NCI-H146 treated with DMSO at 0.1 percent for 48 hours (cell line): ENCODE data around the gene NHSL2.

Experiments used
- DNase-seq: peaks from one replicate; lab custom pipeline; 2025; ENCODE audit not compliant: unreplicated experiment; lab: John Stamatoyannopoulos, UW

Gene NHSL2

GRCh38 chrX:71989768-71990426, 79.3 kb downstream of the NHSL2 start:
- no peak for DNase-seq

GRCh38 chrX:71990518-71990917, 79.9 kb downstream of the NHSL2 start:
- DNase-seq, result no peak

GRCh38 chrX:71991164-71991563, 80.5 kb downstream of the NHSL2 start:
- no peak for DNase-seq

GRCh38 chrX:71992711-71993110, 82.1 kb downstream of the NHSL2 start:
- DNase-seq, result no peak

- DNase-seq, result no peak
Measured at GRCh38 chrX:71993371-71993770, 82.7 kb downstream of the NHSL2 start.

DNA sequence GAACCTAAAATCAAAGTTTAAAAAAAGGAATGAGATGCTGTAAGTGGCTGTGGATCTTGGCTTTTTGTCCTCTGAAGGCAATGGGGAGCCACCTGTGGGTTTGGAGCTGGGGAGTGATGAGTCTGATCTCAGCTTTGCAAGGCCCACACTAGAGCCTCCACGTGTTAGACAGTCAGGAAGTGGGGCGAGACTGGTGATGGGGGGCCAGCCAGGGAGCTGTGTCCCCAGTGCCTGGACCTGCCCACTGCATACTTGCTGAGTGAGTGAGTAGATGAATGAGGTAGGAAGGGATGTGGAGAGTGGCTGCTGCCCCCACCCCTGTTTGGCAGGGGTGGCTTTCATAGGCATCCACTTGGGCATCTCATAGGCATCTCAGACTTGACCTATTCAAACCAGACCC, 84.0 kb downstream of the NHSL2 start:
- DNase-seq, result no peak

DNA sequence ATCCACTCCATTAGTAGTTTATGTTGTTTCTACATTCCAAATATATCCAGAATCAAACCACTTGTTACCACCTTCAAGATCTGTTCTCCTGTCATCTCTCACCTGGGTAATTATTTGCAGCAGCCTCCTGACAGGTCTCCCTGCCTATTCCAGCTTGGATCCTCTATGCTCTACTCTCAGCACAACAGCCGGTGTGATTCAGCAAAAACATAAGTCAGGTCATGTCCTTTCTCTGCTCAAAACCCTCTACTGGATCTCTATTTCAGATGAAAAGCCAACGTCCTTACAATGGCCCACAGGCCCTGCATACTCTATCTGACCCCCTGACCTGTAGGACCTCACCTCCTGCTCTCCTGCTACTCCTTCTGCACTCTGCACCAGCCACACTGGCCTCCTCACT, 84.5 kb downstream of the NHSL2 start:
- DNase-seq, result no peak

DNA sequence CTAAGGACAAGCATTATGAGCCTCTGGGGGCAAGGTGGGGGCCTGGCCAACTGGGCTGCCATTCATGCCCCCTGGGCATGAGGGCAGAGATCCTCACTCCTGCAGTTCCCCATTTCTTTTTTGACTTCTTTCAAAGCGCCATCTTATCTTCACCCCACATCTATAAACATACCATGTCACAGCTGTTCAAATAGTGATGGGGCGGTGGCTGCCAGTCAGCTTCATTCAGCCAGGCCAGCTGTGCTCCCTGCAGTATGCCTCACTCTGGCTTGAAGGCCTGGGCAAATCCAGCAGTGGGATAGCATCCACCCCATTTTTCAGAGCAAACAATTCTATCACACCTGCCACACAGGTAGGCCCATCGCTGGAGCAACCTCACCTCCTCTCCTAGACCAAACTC, 85.5 kb downstream of the NHSL2 start:
- DNase-seq, result no peak

DNA sequence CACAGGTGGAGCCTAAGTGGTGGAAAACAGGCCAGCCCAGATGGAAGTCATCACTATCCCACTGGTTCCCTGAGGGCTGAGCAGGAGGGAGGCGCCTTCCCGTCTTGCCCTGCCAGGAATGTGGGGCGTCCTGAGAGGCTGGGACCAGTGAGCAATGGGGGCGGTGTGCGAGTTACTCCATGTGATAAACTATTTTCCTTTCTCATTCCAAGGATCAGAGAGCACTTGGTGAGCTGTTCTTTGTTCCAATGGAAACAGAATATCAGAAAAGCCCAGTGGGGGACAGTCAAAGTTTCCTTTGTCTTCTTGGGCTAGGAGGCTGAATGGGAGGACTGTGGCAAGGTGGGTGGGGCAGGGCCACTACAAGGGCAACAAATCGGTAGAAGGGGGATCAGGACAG, 86.2 kb downstream of the NHSL2 start:
- DNase-seq, result no peak

DNA sequence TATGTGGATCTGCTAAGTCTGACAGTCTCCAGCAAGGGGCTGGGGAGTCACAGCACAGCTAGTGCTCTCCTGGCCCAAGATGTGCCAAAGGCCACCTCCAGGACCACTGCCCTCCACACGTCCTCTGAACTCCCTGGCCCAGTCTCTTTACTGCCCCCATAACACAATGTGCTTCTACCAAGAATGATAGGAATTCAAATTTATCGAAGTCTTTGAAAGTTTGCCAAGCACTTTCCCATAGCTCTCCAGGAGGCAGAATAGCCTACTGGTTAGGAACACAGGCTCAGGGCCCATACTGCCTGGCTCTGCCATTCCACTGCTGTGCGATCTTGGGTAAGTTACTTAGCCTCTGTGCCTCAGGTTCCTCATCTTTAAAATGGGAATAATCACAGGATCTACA, 86.7 kb downstream of the NHSL2 start:
- no peak for DNase-seq

DNA sequence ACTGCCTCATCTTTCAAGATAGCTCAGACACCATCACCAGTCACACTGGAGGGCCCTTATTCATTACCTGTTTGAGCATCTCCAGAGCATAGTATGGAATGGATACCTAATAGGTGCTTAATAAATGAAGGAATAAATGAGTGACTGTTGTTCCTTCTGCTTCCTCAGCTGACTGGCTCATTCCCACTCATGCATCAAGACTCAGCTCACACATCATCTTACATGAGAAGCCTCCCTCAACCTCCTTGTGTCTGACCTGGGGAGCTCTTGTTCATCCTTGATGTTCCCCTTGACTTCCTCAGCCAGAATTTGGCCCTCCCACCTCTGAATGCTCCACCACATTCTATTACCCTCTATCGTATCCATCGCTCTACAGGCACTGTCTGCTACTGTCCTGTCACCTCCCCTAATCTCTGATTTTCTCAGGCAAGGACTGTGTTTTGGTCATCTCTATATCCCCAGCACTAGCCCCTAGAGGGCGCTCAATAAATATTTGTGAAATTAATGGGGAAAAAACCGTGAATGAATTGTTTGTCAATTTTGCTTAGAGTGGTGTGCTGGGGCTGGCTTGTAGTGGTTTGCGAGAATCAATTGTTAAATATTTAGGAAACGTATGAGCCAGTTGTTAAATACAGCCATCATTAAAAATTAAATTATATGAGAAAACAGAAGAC, 88.3 kb downstream of the NHSL2 start:
- no peak for DNase-seq

- no peak for DNase-seq
Measured at GRCh38 chrX:71999535-71999934, 88.9 kb downstream of the NHSL2 start.

DNA sequence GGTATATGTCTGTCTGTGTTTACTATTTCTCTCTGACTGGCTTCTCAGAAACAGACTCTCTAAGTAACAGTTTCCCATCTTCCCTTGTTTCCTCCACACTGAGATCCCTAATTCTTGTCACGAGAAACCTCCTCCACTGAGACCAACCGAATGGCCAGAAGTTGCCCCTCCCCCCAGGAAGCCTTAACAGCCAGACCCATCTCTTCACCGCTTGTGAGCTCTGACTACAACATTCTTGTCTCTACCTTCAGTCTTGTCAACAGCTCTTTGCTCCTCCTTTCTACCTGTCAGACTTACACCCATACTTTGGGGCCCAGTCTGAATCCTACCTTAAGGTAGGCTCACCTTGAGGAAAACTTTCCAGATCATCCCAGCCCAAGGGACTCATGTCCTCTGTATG, 90.8 kb downstream of the NHSL2 start:
- no peak for DNase-seq

- no peak for DNase-seq
Measured at GRCh38 chrX:72001906-72002305, 91.3 kb downstream of the NHSL2 start.

DNA sequence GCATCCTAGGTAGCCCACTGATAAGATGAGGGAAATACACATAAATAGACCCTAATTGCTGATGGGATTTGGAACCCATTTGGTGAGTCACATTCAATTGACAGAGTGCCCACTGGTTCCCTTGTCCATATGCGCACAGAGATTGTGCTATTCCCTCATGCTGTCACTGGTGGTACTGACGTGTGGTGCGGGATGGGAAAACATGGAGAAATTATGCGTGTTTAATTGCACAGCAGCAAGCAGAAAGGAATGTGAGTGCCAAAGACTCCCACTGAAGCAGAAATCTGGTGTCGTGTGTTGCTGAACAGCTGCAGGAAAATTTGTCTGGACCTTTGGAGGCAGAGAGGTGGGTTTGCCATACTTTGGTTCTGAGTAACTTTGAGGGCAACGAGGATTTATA, 92.2 kb downstream of the NHSL2 start:
- DNase-seq, result no peak

GRCh38 chrX:72003811-72004750, 93.4 kb downstream of the NHSL2 start:
- no peak for DNase-seq

GRCh38 chrX:72005046-72005445, 94.4 kb downstream of the NHSL2 start:
- no peak for DNase-seq

- DNase-seq, result no peak
Measured at GRCh38 chrX:72006461-72006860, 95.8 kb downstream of the NHSL2 start.

DNA sequence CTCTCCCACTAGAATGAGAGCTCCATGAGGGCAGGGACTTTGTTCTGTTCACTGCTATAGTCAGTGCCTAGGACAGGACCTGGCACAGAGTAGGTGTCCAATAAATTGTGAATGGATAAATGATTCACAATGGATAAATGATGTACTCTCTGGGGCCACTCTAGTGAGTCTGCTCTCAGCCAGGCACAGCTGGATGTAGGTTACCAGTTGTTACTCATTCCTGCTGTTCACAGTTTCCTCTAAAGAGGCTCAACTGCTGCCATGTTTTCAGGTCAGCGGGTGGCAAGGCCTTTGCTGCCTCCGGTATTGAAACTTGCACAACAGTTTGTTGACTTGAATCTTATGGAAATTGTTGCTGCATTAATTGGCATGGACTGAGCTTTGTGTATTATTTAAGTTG, 99.1 kb downstream of the NHSL2 start:
- no peak for DNase-seq

GRCh38 chrX:72011734-72012133, 101.1 kb downstream of the NHSL2 start:
- DNase-seq, result no peak

GRCh38 chrX:72015383-72015782, 104.7 kb downstream of the NHSL2 start:
- no peak for DNase-seq
